Keratinocyte (primary cell): ENCODE measurements around the gene EPHA3. TPM values are rescaled to one million over a fixed set of nuclear protein-coding genes. Genes with fewer than 3 reads are reported as not detected.

Experiments
- DNase-seq: peaks from one replicate; pipeline ENCODE4 v3.0.0-alpha.2; 2011; ENCODE audit warnings: low read depth, missing footprints, low spot score
- FAIRE-seq: peaks from 2 replicates; lab custom pipeline; 2011; peaks lifted over from hg19 to GRCh38; lab: Jason Lieb, UNC
- H2AFZ ChIP-seq: 2 replicates; pipeline ENCODE4 v1.6.0; 2012; ENCODE audit warnings: low read length, control low read depth, inconsistent platforms; ENCODE audit not compliant: control insufficient read depth
- H3K27ac ChIP-seq: 2 replicates; pipeline ENCODE4 v1.5.1; 2011; ENCODE audit warnings: low read length; ENCODE audit not compliant: control insufficient read depth, insufficient read depth
- H3K27me3 ChIP-seq: 3 replicates; pipeline ENCODE4 v1.6.0; 2011; ENCODE audit warnings: low read length; ENCODE audit not compliant: control insufficient read depth, insufficient read depth; ENCODE audit errors: extremely low read depth
- H3K36me3 ChIP-seq, 2 experiments: 2 replicates in 1 of 2; 3 replicates in 1 of 2; pipeline ENCODE4 v1.5.1; 2011; ENCODE audit warnings: low read length in 2 of 2, mild to moderate bottlenecking in 1 of 2; ENCODE audit not compliant: control insufficient read depth in 2 of 2, insufficient read depth in 2 of 2; ENCODE audit errors: extremely low read depth in 1 of 2
- H3K4me1 ChIP-seq: 3 replicates; pipeline ENCODE4 v1.5.1; 2011; ENCODE audit warnings: low read length; ENCODE audit not compliant: control insufficient read depth, insufficient read depth; ENCODE audit errors: extremely low read depth
- H3K4me2 ChIP-seq: 3 replicates; pipeline ENCODE4 v1.6.0; 2011; ENCODE audit warnings: low read depth, low read length; ENCODE audit not compliant: control insufficient read depth, insufficient read depth; ENCODE audit errors: extremely low read depth
- H3K4me3 ChIP-seq, 3 experiments: fragments of 200-600 bp in 1 of 3; sonication (generic) in 1 of 3; 2 replicates in 2 of 3; 3 replicates in 1 of 3; pipeline ENCODE4 v1.5.1; 2011 to 2016; ENCODE audit warnings: low read length in 3 of 3, mild to moderate bottlenecking in 3 of 3, control low read depth in 2 of 3, inconsistent platforms in 1 of 3, low read depth in 1 of 3, mixed read lengths in 1 of 3, mixed run types in 1 of 3, moderate library complexity in 1 of 3; ENCODE audit not compliant: control insufficient read depth in 2 of 3, insufficient read depth in 2 of 3; ENCODE audit errors: extremely low read depth in 1 of 3
- H3K79me2 ChIP-seq: 2 replicates; pipeline ENCODE4 v1.6.0; 2012; ENCODE audit warnings: low read length; ENCODE audit not compliant: control insufficient read depth, insufficient read depth
- H3K9ac ChIP-seq: 3 replicates; pipeline ENCODE4 v1.6.0; 2011; ENCODE audit warnings: low read length; ENCODE audit not compliant: control insufficient read depth, insufficient read depth; ENCODE audit errors: extremely low read depth
- H3K9me1 ChIP-seq: 3 replicates; pipeline ENCODE4 v1.6.0; 2011; ENCODE audit warnings: low read length; ENCODE audit not compliant: control insufficient read depth, insufficient read depth; ENCODE audit errors: extremely low read depth
- H3K9me3 ChIP-seq: 2 replicates; pipeline ENCODE4 v1.5.1; 2012; ENCODE audit warnings: low read depth, low read length; ENCODE audit not compliant: control insufficient read depth
- H4K20me1 ChIP-seq: 3 replicates; pipeline ENCODE4 v1.6.0; 2011; ENCODE audit warnings: low read length; ENCODE audit not compliant: control insufficient read depth, insufficient read depth; ENCODE audit errors: extremely low read depth
- CTCF ChIP-seq, 3 experiments: IDR thresholded peaks in 1 of 3; conservative IDR thresholded peaks in 1 of 3; optimal IDR thresholded peaks in 1 of 3; 2 replicates in 2 of 3; 3 replicates in 1 of 3; pipeline versions ENCODE3 to v1.5.1; 2011; ENCODE audit warnings: low read length in 3 of 3, mild to moderate bottlenecking in 3 of 3, moderate library complexity in 2 of 3, control low read depth in 1 of 3, inconsistent platforms in 1 of 3; ENCODE audit not compliant: insufficient read depth in 2 of 3; ENCODE audit errors: extremely low read depth in 1 of 3
- EZH2 ChIP-seq: IDR thresholded peaks from one replicate; pipeline ENCODE4 v1.6.1; 2012; ENCODE audit warnings: inconsistent platforms, mild to moderate bottlenecking, low read length, moderate library complexity
- dilution Hi-C: fragments of 300-500 bp; cut with MboI; formaldehyde crosslinking; loops from one replicate; pipeline ENCODE4 v1.7.0; 2020; ENCODE audit warnings: low sequenced_read_pairs; ENCODE audit not compliant: extremely low pct_ligation_motif_present
- polyA plus RNA-seq, 5 experiments: library from polyadenylated mRNA; depleted of rRNA in 3 of 5; stranded (reverse) in 3 of 5; stranded (forward) in 1 of 5; unstranded in 1 of 5; fragments of >200 nt; gene quantifications; 1 replicate in 1 of 5; 2 replicates in 3 of 5; 3 replicates in 1 of 5; pipeline versions ENCODE4 v1.2.1 to v1.2.3, GENCODE V29; 2011 to 2012; ENCODE audit warnings: missing spikeins in 2 of 5, low read depth in 1 of 5, low replicate concordance in 1 of 5

Gene EPHA3
- polyA plus RNA-seq, 1 donor (not counting 4 experiments of a cell fraction or from before 2014, with no cell fraction given) = 0.13 TPM

- H3K4me1 ChIP-seq = no peaks in the 10 kb centered on the region
- no peak overlapping the region for H3K9ac ChIP-seq
- no peaks in the 10 kb centered on the region for H3K9me1 ChIP-seq
- no peaks in the 10 kb centered on the region for H4K20me1 ChIP-seq
- no peak overlapping the region for H3K4me2 ChIP-seq
- H3K4me3 ChIP-seq = no peak overlapping the region
- no peaks in the 10 kb centered on the region for H3K9me3 ChIP-seq
- TF ChIP-seq CTCF (optimal IDR thresholded peaks at IDR 0.05 in 1 of 3, IDR thresholded peaks at IDR 0.05 in 1 of 3, conservative IDR thresholded peaks at IDR 0.05 in 1 of 3; ENCODE audit: extremely low read depth in 1 of 3, insufficient read depth in 2 of 3, low read length in 3 of 3) = no peak
- no peak for TF ChIP-seq EZH2
- FAIRE-seq = no peak
- H3K27me3 ChIP-seq = no peaks in the 10 kb centered on the region
- no peaks in the 10 kb centered on the region for H3K36me3 ChIP-seq
- DNase-seq = no peak
- dilution Hi-C loops = no loop called here
- no peaks in the 10 kb centered on the region for H3K79me2 ChIP-seq
- no peak overlapping the region for H3K27ac ChIP-seq
- H2AFZ ChIP-seq = no peak overlapping the region
Observed at GRCh38 chr3:89368846-89369245, 261.4 kb downstream of the EPHA3 start.

GRCh38 chr3:89372456-89372855 is 265.0 kb downstream of the EPHA3 start:
- FAIRE-seq = no peak
- Histone ChIP-seq H3K4me1 (no peaks in the 10 kb centered on the region), H3K4me3 (no peak overlapping the region), H3K79me2 (no peaks in the 10 kb centered on the region), H3K4me2 (no peak overlapping the region), H3K9me3 (no peaks in the 10 kb centered on the region), H3K9me1 (no peaks in the 10 kb centered on the region), H3K27me3 (no peaks in the 10 kb centered on the region), H4K20me1 (no peaks in the 10 kb centered on the region), H3K27ac (no peak overlapping the region), H2AFZ (no peak overlapping the region), H3K36me3 (no peaks in the 10 kb centered on the region), H3K9ac (no peak overlapping the region)
- DNase-seq = no peak
- no peak for TF ChIP-seq CTCF (optimal IDR thresholded peaks at IDR 0.05 in 1 of 3, IDR thresholded peaks at IDR 0.05 in 1 of 3, conservative IDR thresholded peaks at IDR 0.05 in 1 of 3; ENCODE audit: extremely low read depth in 1 of 3, insufficient read depth in 2 of 3, low read length in 3 of 3)
- no peak for TF ChIP-seq EZH2
- dilution Hi-C loops = no loop called here
